ENCODE data around the gene FUS.
A peak's percentile ranks its signal among the peaks of the same experiment; 100 is the strongest.
"Not testable (repeated sequence)": the region's sequence is repeated elsewhere in the genome, so short reads cannot be mapped to it uniquely, and the experiment has no call there.

Gene FUS

DNA sequence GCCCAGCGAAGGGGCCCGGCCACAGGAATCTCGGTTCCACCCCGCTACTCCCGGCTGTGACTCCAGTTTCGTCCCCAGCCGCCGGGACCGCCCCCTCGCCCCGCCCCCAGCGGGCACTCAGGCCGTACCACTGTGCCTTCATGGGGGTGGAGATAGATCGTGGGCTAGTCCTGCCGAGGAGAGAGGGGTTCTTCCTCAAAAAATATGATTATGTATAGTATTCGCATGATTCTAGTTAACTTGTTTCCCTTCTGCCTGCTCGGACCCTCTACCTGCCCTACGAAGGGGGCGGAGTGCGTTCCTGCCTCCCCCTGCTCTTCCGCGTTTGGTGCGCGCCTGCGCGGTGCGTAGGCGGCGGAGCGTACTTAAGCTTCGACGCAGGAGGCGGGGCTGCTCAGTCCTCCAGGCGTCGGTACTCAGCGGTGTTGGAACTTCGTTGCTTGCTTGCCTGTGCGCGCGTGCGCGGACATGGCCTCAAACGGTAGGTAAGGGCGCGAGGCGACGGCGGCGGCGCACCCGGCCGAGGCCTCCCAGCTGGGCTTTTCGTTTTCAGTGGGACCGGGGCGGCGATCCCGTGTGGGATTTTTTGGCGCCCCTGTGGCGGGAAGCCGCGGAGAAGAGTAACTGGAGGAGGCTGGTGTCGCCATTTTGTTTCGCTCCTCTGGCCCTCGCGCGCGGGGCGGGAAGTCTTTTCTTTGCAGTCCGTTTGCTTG, at the start of gene FUS:
Gene FUS (plus strand): TSS at position 393 of the 713 bp plus-strand sequence. CDS start 76 bp downstream, at position 469.
- Mint-ChIP-seq H3K9me3 (ENCODE audit: low read depth) (no peaks in the 10 kb centered on the region), H3K4me1 (ENCODE audit: low read depth) (peaks cover 52% of the 10 kb centered on the region), H3K27me3 (no peaks in the 10 kb centered on the region), H3K27ac (peak within 1 kb of the TSS; percentile 100), H3K4me3 (peak within 1 kb of the TSS; percentile 99), H3K36me3 (peaks cover 17% of the 10 kb centered on the region)

DNA sequence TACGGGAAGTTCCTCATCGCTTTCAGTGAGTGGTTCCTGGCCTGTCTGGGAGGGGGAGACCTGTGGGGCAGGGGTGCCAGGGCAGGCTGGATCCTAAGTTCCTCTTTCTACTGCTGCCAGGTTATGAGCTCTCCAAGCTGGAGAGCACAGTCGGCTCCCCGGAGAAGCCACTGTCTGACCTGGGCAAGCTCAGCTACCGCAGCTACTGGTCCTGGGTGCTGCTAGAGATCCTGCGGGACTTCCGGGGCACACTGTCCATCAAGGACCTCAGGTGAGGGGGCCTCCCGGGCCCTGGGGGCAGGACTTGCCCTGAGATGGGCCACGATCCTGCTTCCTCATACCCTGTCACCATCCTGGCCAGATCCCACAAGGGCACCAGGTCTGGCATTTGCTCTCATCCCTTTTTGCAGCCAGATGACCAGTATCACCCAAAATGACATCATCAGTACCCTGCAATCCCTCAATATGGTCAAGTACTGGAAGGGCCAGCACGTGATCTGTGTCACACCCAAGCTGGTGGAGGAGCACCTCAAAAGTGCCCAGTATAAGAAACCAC, 49.5 kb upstream of the FUS start:
- Mint-ChIP-seq H3K4me1 (ENCODE audit: low read depth) (peaks cover 2% of the 10 kb centered on the region), H3K36me3 (no peaks in the 10 kb centered on the region), H3K27me3 (no peaks in the 10 kb centered on the region), H3K27ac (no peak overlapping the region), H3K4me3 (no peak overlapping the region), H3K9me3 (ENCODE audit: low read depth) (no peaks in the 10 kb centered on the region)

DNA sequence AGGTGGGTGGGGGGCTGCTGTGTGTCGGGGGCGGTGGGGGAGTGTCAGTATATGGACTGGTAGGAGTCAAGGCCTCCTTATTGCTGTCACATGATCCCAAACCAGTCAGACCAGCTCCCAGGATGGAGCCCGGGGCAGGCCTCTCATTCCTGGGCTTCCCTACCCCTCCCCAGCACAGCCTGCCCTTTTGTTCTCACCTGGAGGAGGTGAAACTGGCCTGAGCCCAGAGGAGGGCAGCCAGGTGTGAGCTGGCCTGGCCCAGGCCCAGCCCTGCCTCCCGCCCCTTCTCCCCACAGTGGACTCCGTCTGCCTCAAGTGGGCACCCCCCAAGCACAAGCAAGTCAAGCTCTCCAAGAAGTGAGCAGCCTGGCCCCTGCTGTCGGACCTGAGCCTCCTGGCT, 49.0 kb upstream of the FUS start:
- H3K9me3 Mint-ChIP-seq (ENCODE audit: low read depth): no peaks in the 10 kb centered on the region
- H3K4me1 Mint-ChIP-seq (ENCODE audit: low read depth): peaks cover 2% of the 10 kb centered on the region
- no peaks in the 10 kb centered on the region for H3K36me3 Mint-ChIP-seq
- no peak overlapping the region for H3K27ac Mint-ChIP-seq
- H3K4me3 Mint-ChIP-seq: no peak overlapping the region
- no peaks in the 10 kb centered on the region for H3K27me3 Mint-ChIP-seq

DNA sequence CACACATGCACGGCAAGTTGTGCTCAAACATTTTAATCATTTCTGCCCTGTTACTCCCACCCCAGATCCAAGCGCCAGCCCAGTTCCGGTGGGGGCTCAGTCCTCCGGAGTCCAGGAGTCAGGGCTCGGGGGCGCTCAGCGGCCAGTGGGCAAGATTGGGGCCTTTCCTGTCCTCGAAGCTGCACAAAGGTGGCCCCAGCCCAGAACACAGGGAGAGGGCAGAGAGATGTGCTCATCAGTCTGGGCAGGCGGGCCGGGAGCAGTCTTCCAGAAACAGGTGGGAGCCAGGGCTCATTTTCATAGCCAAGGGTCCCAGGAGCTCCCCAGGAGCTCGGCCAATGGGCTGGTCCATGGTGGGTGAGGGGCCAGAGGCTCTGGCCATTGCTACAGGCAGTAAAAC, 48.5 kb upstream of the FUS start:
- Mint-ChIP-seq H3K27ac (no peak overlapping the region), H3K4me1 (ENCODE audit: low read depth) (peaks cover 2% of the 10 kb centered on the region), H3K27me3 (no peaks in the 10 kb centered on the region), H3K36me3 (no peaks in the 10 kb centered on the region), H3K9me3 (ENCODE audit: low read depth) (no peaks in the 10 kb centered on the region), H3K4me3 (no peak overlapping the region)

DNA sequence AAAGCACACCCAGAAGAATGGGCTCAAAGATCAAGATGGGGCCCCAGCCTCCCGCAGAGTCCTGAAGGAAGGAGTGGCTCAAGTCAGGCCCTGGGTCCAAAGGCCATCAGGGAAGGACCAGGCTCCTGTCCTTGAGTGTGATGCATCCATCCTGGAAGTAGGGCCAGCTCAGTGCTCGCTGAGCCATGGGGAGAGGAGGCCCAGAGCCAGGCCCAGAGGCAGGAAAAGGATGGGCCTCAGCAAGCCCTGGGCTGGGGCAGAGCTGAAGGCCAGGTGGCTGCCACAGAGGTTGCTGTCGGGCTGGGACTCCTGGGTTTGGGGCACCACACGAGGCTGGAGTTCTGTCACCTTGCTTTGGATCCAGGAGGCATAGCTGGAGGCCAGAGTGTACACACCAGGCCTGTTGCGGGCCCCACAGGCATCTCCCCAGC, 48.1 kb upstream of the FUS start:
- Mint-ChIP-seq H3K27me3 (no peaks in the 10 kb centered on the region), H3K27ac (no peak overlapping the region), H3K4me1 (ENCODE audit: low read depth) (peaks cover 2% of the 10 kb centered on the region), H3K9me3 (ENCODE audit: low read depth) (no peaks in the 10 kb centered on the region), H3K4me3 (no peak overlapping the region), H3K36me3 (no peaks in the 10 kb centered on the region)

DNA sequence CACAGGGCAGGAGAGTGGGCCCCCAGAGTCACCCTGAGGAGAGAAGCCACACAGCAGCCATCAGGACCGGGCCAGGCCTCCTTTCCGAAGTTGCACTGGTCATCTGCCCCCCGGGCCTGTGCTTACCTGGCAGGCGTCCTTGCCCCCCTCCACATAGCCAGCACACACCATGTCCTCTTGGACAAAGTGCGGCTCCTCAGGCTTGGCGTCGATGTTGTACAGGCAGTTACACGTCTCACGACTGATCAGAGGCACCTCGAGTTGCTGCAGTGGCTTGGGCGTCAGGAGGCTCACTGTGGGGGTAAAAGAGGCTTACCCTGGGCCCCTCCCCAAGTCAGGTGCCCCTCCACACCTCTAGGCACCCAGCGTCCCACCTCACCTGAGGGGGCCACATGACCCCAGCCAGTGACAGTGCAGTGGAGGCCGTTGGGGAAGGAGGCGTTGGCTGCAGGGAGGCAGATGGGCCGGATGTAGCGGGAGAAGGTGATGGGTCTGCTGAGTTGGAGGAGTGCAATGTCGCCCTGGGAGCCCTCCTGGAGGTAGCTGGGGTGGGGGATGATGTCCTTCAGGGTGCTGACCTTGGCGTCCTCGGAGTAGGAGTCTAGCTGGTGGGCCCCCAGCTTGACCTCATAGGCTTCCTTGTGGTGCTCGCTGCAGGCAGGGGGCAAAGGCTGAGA, 47.5 kb upstream of the FUS start:
- H3K27me3 Mint-ChIP-seq: no peaks in the 10 kb centered on the region
- no peak overlapping the region for H3K4me3 Mint-ChIP-seq
- H3K36me3 Mint-ChIP-seq: no peaks in the 10 kb centered on the region
- H3K9me3 Mint-ChIP-seq (ENCODE audit: low read depth): no peaks in the 10 kb centered on the region
- H3K4me1 Mint-ChIP-seq (ENCODE audit: low read depth): peaks cover 2% of the 10 kb centered on the region
- no peak overlapping the region for H3K27ac Mint-ChIP-seq

DNA sequence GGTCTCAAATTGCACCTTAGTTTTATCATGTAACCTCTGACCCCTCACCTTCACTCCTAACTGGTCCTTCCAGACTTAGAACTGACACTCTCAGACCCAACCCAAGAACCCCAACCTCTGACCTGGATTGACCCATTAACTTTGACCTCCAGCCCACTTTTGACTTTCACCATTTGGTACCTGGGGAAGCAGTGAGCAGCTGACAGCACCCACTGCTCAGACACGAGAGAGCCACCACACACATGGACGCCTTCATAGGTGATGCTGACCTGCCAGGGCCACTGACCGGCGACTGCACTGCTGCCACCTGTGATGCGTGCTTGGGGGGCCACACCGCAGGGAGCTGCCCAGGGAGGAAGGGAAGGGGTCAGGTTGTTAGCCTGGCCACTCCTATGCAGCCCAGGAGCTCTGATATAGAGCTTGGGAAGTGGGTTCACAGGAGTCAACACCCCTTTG, 46.9 kb upstream of the FUS start:
- H3K27ac Mint-ChIP-seq: no peak overlapping the region
- peaks cover 2% of the 10 kb centered on the region for H3K4me1 Mint-ChIP-seq (ENCODE audit: low read depth)

DNA sequence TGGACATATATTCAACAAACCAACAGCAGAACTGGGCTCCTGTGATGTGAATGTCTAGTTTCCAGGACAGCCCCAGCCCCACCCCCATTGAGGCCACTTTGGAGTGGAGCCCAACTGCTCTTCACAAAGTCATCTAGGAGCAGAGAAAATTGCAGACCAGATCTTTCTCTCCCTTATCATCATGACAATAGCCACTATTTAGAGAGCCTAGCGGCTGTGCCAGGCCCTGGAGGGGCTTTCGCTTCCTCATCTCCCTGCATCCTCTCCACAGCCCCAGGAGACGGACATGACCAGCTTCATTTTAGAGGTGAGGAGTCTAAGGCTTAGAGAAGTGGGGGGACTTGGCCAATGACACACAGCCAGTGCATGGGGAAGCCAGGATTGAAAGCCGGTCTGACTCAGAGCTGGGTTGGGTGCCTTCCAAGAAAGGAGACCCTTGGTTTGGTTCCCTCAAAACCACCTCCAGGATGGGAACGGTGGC, 45.8 kb upstream of the FUS start:
- Mint-ChIP-seq H3K27ac (no peak overlapping the region), H3K4me3 (no peak overlapping the region), H3K36me3 (no peaks in the 10 kb centered on the region), H3K4me1 (ENCODE audit: low read depth) (no peaks in the 10 kb centered on the region), H3K9me3 (ENCODE audit: low read depth) (no peaks in the 10 kb centered on the region), H3K27me3 (no peaks in the 10 kb centered on the region)

More for the DNA sequence above, 46.9 kb upstream of the FUS start:
- no peaks in the 10 kb centered on the region for H3K27me3 Mint-ChIP-seq
- no peak overlapping the region for H3K4me3 Mint-ChIP-seq
- no peaks in the 10 kb centered on the region for H3K36me3 Mint-ChIP-seq
- H3K9me3 Mint-ChIP-seq (ENCODE audit: low read depth): no peaks in the 10 kb centered on the region

DNA sequence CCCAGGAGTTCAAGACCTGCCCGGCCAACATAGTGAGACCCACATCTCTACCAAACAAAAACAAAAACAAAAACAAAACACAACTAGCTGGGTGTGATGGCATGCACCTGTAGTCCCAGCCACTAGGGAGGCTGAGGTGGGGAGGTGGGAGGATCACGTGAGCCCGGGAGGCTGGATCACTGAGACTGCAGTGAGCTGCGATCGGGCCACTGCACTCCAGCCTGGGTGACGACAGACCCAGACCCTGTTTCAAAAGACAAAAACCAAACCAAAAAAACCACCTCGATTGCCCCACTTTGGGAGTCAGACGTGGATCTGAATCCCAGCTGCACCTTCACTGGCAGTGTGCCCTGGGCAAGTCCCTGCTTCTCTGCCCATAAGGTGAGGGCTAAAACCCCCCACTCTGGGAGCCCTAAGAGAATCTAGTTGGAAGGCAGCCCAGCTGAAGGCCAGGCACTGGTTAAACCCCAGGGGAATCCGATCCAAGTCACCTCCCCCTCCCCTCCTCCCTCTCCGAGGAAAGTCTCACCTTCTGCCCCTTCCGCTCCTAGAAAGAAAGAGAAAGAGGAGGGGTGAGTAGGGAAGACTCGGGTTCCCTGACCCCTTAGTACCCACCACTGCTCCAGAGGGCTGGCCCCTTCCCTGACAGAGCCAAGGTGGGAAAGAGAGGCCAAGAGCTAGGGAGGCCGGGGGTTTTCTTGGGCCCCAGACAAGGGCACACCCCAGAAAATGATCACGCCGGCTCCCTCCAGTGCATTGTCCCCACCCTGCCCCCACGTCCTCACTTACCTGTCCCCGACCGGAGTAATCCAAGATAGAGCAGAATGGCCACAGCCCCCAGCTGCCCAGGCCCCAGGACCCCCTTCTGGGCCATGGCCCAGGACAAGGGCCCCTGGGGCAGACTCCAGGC, 45.1 kb upstream of the FUS start:
- H3K9me3 Mint-ChIP-seq (ENCODE audit: low read depth): no peaks in the 10 kb centered on the region
- no peak overlapping the region for H3K4me3 Mint-ChIP-seq
- H3K4me1 Mint-ChIP-seq (ENCODE audit: low read depth): no peaks in the 10 kb centered on the region
- H3K27ac Mint-ChIP-seq: no peak overlapping the region
- no peaks in the 10 kb centered on the region for H3K27me3 Mint-ChIP-seq
- H3K36me3 Mint-ChIP-seq: no peaks in the 10 kb centered on the region

DNA sequence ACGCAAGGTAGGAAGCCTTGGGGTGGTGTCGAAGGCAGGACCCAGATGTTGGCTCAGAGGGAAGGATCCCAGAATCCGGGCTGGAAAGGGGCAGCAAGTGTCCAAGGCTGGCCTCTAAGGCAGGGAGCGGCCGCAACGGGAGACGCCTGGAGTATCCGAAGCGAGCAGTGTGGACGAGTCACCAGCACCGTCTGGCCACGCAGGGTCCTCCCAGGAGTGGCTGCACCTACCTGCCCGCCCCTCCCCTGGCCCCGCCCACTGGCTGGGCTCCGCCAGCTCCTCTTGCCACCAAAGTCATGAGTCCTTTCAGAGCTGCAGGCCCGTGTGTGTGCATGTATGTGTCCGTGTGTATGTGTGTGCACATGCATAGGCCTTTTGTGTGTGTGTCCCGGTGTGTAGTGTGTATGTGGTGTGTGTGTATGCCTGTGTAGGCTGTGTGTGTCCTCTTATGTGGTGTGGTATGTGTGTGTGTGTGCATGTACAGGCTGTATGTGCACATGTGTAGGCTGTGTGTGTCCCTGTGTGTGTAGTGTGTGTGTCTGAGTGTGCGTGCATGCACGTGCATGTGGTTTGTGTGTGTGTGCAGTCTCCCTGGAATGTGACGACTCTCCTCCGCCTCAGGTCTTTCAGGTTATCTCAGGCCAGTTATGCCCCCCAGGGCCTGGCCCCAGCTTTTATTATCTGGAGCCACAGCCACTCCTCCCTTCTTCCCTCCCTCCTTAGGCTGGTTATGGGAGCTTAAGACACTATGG, 44.2 kb upstream of the FUS start, which contains the start of gene PRSS8:
Gene PRSS8 (minus strand): TSS at position 193 of the 752 bp plus-strand sequence. CDS start 229 bp downstream, outside the sequence.
- H3K4me3 Mint-ChIP-seq: no peak within 1 kb of the TSS
- H3K36me3 Mint-ChIP-seq: no peaks in the 10 kb centered on the region
- H3K9me3 Mint-ChIP-seq (ENCODE audit: low read depth): no peaks in the 10 kb centered on the region
- H3K27ac Mint-ChIP-seq: no peak within 1 kb of the TSS
- no peaks in the 10 kb centered on the region for H3K27me3 Mint-ChIP-seq
- H3K4me1 Mint-ChIP-seq (ENCODE audit: low read depth): no peaks in the 10 kb centered on the region

DNA sequence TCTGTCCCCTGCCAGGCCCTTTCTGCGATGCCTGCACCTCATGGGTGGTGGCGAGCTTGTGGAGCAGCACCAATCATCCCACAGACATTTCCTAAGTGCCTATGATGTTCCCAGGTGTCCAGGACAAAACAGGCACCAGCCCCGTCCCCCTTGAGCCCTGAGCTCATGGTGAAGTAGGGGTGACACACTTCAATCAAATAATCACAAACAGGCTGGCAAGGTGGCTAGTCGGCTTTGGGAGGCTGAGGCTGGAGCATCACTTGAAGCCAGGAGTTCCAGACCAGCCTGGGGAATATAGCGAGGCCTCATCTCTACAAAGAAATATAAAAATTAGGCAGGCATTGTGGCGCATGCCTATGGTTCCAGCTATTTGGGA, 43.7 kb upstream of the FUS start:
- H3K4me1 Mint-ChIP-seq (ENCODE audit: low read depth): no peaks in the 10 kb centered on the region
- H3K27ac Mint-ChIP-seq: no peak overlapping the region
- no peak overlapping the region for H3K4me3 Mint-ChIP-seq
- H3K9me3 Mint-ChIP-seq (ENCODE audit: low read depth): no peaks in the 10 kb centered on the region
- H3K27me3 Mint-ChIP-seq: no peaks in the 10 kb centered on the region
- no peaks in the 10 kb centered on the region for H3K36me3 Mint-ChIP-seq

DNA sequence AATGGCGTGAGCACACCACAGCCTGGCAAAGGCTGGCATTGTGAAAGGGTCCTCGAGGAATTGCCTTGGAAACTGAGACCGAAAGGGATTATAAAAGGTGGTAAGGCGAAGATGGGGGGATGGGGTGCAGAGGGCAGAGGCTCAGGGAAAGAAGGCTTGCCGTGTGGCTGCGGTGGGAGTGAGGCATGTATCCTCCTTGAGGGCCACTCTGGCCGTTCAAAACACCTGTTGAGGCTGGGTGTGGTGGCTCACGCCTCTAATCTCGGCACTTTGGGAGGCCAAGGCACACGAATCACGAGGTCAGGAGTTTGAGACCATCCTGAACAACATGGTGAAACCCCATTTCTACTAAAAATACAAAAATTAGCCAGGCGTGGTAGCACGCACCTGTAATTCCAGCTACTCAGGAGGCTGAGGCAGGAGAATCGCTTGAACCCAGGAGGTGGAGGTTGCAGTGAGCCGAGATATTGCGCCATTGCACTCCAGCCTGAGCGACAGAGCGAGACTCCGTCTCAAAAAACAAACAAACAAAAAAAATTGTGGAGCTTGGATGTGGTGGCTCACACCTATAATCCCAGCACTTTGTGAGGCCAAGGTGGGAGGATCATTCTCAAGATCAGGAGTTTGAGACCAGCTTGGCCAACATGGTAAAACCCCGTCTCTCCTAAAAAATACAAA, 43.0 kb upstream of the FUS start:
- H3K27me3 Mint-ChIP-seq; H3K27ac Mint-ChIP-seq; H3K9me3 Mint-ChIP-seq (ENCODE audit: low read depth); H3K36me3 Mint-ChIP-seq; H3K4me1 Mint-ChIP-seq (ENCODE audit: low read depth); H3K4me3 Mint-ChIP-seq: not testable (repeated sequence)

DNA sequence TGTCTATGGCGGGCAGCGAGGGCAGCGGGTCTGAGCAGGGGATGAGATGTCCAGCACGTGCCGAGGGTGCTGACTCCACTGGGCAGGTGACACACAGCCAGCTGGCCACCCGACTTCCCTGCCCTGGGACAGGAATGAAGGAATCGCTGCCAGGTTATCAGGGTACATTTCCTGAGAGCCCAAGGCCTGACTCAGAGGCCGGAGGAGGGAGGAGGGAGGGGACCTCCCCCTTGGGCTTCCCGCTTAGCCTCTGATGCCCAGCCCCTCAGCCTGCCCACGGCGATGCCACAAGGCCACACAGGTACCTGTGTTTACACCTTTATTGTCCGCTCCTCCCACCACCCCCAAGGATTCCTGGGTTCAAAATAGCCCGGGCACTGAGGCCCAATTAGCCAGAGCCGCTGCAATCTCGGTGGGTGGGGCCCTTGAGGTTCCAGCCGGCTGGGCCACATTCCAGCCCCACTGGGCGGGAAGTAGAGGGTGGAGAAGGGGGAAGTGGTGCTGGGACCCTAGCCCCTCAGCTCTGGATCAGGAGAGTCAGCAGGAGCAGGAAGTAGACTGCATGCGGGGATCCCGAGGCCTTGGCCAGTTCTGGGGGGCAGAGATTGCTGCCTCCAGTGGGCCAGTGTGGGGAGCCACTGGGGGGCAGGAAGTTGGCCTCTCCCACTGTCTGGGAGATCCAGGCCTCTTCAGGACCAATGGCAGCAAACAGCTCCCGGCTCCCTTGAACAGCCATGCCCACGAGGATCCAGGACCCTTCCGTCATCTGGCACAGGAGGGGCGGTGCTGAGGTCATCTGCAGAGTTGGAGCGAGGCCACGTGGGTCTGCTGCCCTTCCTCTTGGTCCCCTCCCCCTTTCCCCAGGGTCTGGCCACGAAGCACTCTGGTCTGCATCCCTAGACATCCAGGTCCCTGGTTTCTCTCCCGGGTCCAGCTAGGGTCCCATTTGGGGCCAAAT, 41.0 kb upstream of the FUS start:
- Mint-ChIP-seq H3K9me3 (ENCODE audit: low read depth) (no peaks in the 10 kb centered on the region), H3K27me3 (no peaks in the 10 kb centered on the region), H3K27ac (no peak overlapping the region), H3K4me1 (ENCODE audit: low read depth) (peaks cover 7% of the 10 kb centered on the region), H3K36me3 (no peaks in the 10 kb centered on the region), H3K4me3 (no peak overlapping the region)
